Activated CD4-positive, alpha-beta T cell treated with anti-CD3 and anti-CD28 coated beads for 36 hours (primary cell): ENCODE data around the gene SAP30BP. TPM values are rescaled to one million over a fixed set of nuclear protein-coding genes. Genes with fewer than 3 reads are reported as not detected.
"Not testable (repeated sequence)": the region's sequence is repeated elsewhere in the genome, so short reads cannot be mapped to it uniquely, and the experiment has no call there.

ENCODE experiments used
- ATAC-seq: fragments of 200-7000 bp; cut with Tn5 transposase; one replicate; pipeline ENCODE4 v1.10.0; 2021; ENCODE audit warnings: mild to moderate bottlenecking, moderate library complexity
- CTCF ChIA-PET: fragments of 350-600 bp; sonication (Branson Sonifier 250); formaldehyde crosslinking; loops from one replicate; lab custom pipeline; 2021; ENCODE audit warnings: antibody characterized with exemption; lab: Charles Lee
- POLR2A ChIA-PET: fragments of 350-600 bp; sonication (Branson Sonifier 250); formaldehyde crosslinking; loops from one replicate; lab custom pipeline; 2021; ENCODE audit warnings: antibody characterized with exemption, inconsistent platforms; lab: Charles Lee
- DNase-seq: peaks from one replicate; pipeline ENCODE4 v3.0.0-alpha.2; 2020
- H3K27ac Mint-ChIP-seq: one replicate; pipeline ENCODE4 v1.8.0; 2021; ENCODE audit warnings: mixed read lengths
- H3K27me3 Mint-ChIP-seq: one replicate; pipeline ENCODE4 v1.8.0; 2021; ENCODE audit warnings: mixed read lengths
- H3K36me3 Mint-ChIP-seq: one replicate; pipeline ENCODE4 v1.8.0; 2021; ENCODE audit warnings: low read depth, mixed read lengths
- H3K4me1 Mint-ChIP-seq: one replicate; pipeline ENCODE4 v1.8.0; 2021; ENCODE audit warnings: mixed read lengths
- H3K4me3 Mint-ChIP-seq: one replicate; pipeline ENCODE4 v1.8.0; 2021; ENCODE audit warnings: mild to moderate bottlenecking, moderate library complexity, mixed read lengths
- H3K9me3 Mint-ChIP-seq: one replicate; pipeline ENCODE4 v1.8.0; 2021; ENCODE audit warnings: low read depth, mixed read lengths
- intact Hi-C, 2 experiments: fragments of 100-400 bp; cut with DNase I in 1 of 2; cut with micrococcal nuclease in 1 of 2; formaldehyde crosslinking; loops; one replicate each; pipeline versions ENCODE4 v1.14.2 to v1.15.1; 2022 to 2024; cut with DNase I, micrococcal nuclease
- total RNA-seq, 2 experiments: library from RNA; stranded (reverse); gene quantifications; one replicate each; pipeline ENCODE4 v1.2.3, GENCODE V29; 2021

Gene SAP30BP
- total RNA-seq, 2 experiments from 2014 or later, result 87.8 to 100.0 TPM

DNA sequence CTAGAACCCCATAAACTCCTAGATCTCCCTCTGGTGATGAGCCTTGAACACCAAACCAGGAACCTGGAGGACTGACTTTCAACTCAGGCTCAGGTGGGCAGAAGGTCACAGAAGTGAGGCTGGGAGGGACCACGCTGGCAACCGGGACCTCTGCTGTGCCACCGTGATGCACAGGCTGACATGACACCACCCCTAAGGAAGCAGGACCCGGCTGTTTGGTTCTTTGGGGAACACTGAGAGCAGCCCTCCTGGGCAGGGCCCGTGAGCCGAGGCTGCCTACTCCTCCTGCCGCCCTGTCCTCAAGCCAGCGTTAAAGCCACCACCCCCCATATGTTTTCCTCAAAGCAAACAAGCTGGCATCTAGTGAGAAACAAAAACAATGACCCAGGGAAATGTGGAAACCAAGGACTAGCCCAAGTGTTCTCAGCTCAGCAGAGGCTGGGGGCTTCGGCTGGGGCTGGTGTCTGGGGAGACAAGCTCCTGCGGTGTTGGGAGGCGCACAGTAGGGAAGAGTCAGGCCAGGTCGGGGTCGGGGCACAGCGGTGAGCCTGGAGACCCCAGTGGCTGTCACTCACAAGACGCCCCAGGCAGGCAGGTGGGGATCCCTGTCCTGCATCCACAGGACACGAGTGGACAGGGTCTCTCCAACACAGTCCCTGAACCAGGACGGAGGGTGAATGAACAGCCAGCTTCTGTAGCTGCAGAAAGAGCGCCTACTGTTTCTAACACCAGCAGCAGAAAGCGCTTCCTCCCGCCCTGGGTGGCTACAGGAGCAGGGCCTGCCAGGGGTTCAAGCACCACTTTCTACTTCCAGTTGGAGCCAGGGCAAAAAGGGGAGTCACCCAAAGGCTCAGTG, 32.2 kb upstream of the SAP30BP start:
- H3K27ac Mint-ChIP-seq, result no peak overlapping the region
- H3K27me3 Mint-ChIP-seq, result no peaks in the 10 kb centered on the region
- no peaks in the 10 kb centered on the region for H3K36me3 Mint-ChIP-seq
- CTCF ChIA-PET, result interaction anchor here (0.8 to 10.5 kb wide), 6 partner anchors 11 to 362 kb away, joined by 3 to 242 read pairs (median 18); a partner anchor contains a TSS
- intact Hi-C loops, result no loop called here
- ATAC-seq (no peak), DNase-seq (no peak)
- H3K4me1 Mint-ChIP-seq, result peaks cover 5% of the 10 kb centered on the region
- no peak overlapping the region for H3K4me3 Mint-ChIP-seq
- POLR2A ChIA-PET, result no interaction called here
- H3K9me3 Mint-ChIP-seq, result no peaks in the 10 kb centered on the region

- CTCF ChIA-PET, result interaction anchor here (10.5 kb wide), 1 partner anchor 112 kb away, joined by 242 read pairs; no protein-coding TSS in a partner anchor
- intact Hi-C loops, result no loop called here
- H3K4me3 Mint-ChIP-seq, result no peak overlapping the region
These were observed 31.4 kb upstream of the SAP30BP start for GRCh38 chr17:75635610-75636202.

DNA sequence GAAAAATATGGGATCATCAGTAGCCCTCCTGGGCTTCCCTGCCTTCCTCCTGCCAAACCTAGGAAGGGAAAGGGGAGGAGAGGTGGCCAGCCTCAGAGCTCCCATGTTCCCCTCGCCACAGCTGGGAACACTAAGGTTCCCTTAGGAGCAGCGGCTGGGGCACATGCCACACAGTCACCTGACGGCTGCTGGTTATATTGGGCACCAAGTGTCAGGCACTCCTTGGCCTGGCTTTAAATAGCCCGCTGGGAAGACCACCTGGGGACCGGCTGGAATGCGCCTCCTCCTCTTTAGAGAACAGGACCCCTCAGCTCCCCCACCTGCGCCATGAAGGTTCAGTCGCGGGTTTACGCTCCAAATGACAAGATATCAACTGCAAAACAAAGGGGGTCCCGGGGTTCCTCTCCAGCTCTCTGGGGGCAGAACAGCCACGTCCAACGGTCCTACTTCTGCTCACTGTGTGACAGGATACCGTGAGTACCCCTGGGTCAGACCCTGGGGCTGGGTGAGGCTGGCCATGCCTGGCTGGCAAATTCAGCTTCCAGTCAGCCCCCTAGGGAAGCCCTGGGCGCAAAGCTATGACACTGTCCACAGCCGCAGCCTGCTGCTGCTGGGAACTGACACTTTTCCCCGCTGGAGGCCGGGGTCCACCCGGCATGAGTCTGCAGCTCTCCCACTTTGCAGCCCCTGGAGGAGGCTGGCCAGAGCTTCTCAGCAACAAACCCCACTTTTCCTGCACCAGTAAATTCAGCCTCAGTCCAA, 30.6 kb upstream of the SAP30BP start:
- POLR2A ChIA-PET, result no interaction called here
- H3K36me3 Mint-ChIP-seq, result no peaks in the 10 kb centered on the region

More at GRCh38 chr17:75635610-75636202, 31.4 kb upstream of the SAP30BP start:
- Mint-ChIP-seq H3K4me1 (peaks cover 5% of the 10 kb centered on the region), H3K27me3 (no peaks in the 10 kb centered on the region), H3K36me3 (no peaks in the 10 kb centered on the region), H3K27ac (no peak overlapping the region), H3K9me3 (no peaks in the 10 kb centered on the region)
- POLR2A ChIA-PET, result no interaction called here
- DNase-seq, result no peak
- ATAC-seq, result no peak

DNA sequence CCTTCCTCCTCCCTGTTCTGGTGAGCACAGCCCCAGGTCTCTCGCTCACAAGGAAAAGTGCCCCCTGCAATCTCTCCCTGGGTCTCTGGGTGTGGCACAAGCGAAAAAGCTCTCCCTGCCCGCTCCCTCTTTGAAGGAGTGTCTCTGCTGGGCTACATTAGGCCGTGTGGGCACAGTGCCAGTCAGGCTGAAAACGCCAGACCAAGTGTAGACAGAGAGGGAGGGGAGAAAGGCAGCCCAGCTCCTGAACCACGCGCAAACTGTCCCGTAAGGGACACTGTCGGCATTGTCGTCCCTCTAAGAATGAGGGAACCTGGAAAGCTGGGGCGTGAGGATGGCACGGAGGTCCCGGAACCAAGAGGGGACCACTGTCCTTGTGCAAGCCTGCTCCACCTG, 30.0 kb upstream of the SAP30BP start:
- intact Hi-C loops, result no loop called here
- CTCF ChIA-PET, result interaction anchor here (0.7 to 10.5 kb wide), 4 partner anchors 8 to 111 kb away, joined by 3 to 242 read pairs (median 6); a partner anchor contains a TSS
- POLR2A ChIA-PET, result no interaction called here
- no peak for DNase-seq
- no peak for ATAC-seq
- no peaks in the 10 kb centered on the region for H3K36me3 Mint-ChIP-seq
- H3K4me1 Mint-ChIP-seq, result peaks cover 5% of the 10 kb centered on the region
- H3K9me3 Mint-ChIP-seq, result no peaks in the 10 kb centered on the region
- H3K27ac Mint-ChIP-seq, result no peak overlapping the region
- H3K27me3 Mint-ChIP-seq, result no peaks in the 10 kb centered on the region
- H3K4me3 Mint-ChIP-seq, result no peak overlapping the region

More for the DNA sequence above, 30.6 kb upstream of the SAP30BP start:
- H3K4me1 Mint-ChIP-seq, result peaks cover 5% of the 10 kb centered on the region
- ATAC-seq (no peak), DNase-seq (no peak)
- intact Hi-C loops, result no loop called here
- no peak overlapping the region for H3K4me3 Mint-ChIP-seq
- no peaks in the 10 kb centered on the region for H3K9me3 Mint-ChIP-seq
- H3K27ac Mint-ChIP-seq, result no peak overlapping the region
- CTCF ChIA-PET, result interaction anchor here (0.7 to 10.5 kb wide), 5 partner anchors 9 to 111 kb away, joined by 3 to 242 read pairs (median 4); a partner anchor contains a TSS
- no peaks in the 10 kb centered on the region for H3K27me3 Mint-ChIP-seq

- H3K36me3 Mint-ChIP-seq, result no peaks in the 10 kb centered on the region
- ATAC-seq, result no peak
- intact Hi-C loops, result no loop called here
- no peak overlapping the region for H3K4me3 Mint-ChIP-seq
- CTCF ChIA-PET, result interaction anchor here (0.7 to 10.5 kb wide), 3 partner anchors 16 to 110 kb away, joined by 3 to 242 read pairs (median 8); no protein-coding TSS in a partner anchor
- peaks cover 5% of the 10 kb centered on the region for H3K4me1 Mint-ChIP-seq
- no peak overlapping the region for H3K27ac Mint-ChIP-seq
- H3K27me3 Mint-ChIP-seq, result no peaks in the 10 kb centered on the region
- POLR2A ChIA-PET, result no interaction called here
- DNase-seq, result no peak
- H3K9me3 Mint-ChIP-seq, result no peaks in the 10 kb centered on the region
These were observed 29.6 kb upstream of the SAP30BP start for GRCh38 chr17:75637551-75637950.

GRCh38 chr17:75638039-75638438, 29.1 kb upstream of the SAP30BP start:
- intact Hi-C loops, DNase-seq, ATAC-seq, H3K4me1 Mint-ChIP-seq, H3K9me3 Mint-ChIP-seq, H3K27ac Mint-ChIP-seq, H3K27me3 Mint-ChIP-seq, H3K4me3 Mint-ChIP-seq, H3K36me3 Mint-ChIP-seq: not testable (repeated sequence)
- ChIA-PET POLR2A (interaction anchor here (0.7 kb wide), 1 partner anchor 103 kb away, joined by 4 read pairs; no protein-coding TSS in a partner anchor), CTCF (interaction anchor here (0.8 to 10.5 kb wide), 3 partner anchors 16 to 110 kb away, joined by 4 to 242 read pairs (median 8); no protein-coding TSS in a partner anchor)

DNA sequence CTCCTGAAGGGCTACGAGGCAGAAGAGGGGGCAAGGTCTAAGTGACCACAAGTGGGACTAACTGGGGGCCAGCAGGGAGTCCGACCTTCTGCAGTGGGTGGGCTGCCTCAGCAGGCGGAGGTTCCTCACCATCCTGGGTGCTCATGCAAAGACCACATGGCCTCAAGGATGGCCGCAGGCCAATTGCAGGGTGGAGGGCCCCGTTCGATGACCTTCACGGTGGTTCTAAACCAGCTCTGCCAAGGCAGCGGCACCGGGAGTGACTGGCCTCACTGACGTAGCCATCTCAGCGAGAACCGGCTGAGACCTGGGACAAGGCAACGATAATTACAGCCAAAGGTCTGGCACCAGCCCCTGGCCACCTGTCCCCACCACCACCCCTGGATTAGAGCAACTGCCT, 28.2 kb upstream of the SAP30BP start:
- CTCF ChIA-PET, result interaction anchor here (0.6 to 2.3 kb wide), 3 partner anchors 15 to 208 kb away, joined by 3 to 8 read pairs (median 3); no protein-coding TSS in a partner anchor
- intact Hi-C loops, result no loop called here
- Mint-ChIP-seq H3K36me3 (peaks cover 2% of the 10 kb centered on the region), H3K4me3 (no peak overlapping the region), H3K4me1 (peaks cover 1% of the 10 kb centered on the region), H3K27ac (no peak overlapping the region), H3K9me3 (no peaks in the 10 kb centered on the region), H3K27me3 (no peaks in the 10 kb centered on the region)
- DNase-seq (no peak), ATAC-seq (no peak)
- POLR2A ChIA-PET, result no interaction called here

GRCh38 chr17:75639327-75639726, 27.8 kb upstream of the SAP30BP start:
- no peak overlapping the region for H3K4me3 Mint-ChIP-seq
- H3K36me3 Mint-ChIP-seq, result peaks cover 2% of the 10 kb centered on the region
- DNase-seq, result no peak
- intact Hi-C loops, result no loop called here
- ChIA-PET POLR2A (no interaction called here), CTCF (interaction anchor here (0.6 kb wide), 1 partner anchor 109 kb away, joined by 3 read pairs; no protein-coding TSS in a partner anchor)
- no peaks in the 10 kb centered on the region for H3K9me3 Mint-ChIP-seq
- H3K27me3 Mint-ChIP-seq, result no peaks in the 10 kb centered on the region
- no peak for ATAC-seq
- no peaks in the 10 kb centered on the region for H3K4me1 Mint-ChIP-seq
- no peak overlapping the region for H3K27ac Mint-ChIP-seq

GRCh38 chr17:75639771-75640555, 27.2 kb upstream of the SAP30BP start:
- DNase-seq (no peak), ATAC-seq (no peak)

DNA sequence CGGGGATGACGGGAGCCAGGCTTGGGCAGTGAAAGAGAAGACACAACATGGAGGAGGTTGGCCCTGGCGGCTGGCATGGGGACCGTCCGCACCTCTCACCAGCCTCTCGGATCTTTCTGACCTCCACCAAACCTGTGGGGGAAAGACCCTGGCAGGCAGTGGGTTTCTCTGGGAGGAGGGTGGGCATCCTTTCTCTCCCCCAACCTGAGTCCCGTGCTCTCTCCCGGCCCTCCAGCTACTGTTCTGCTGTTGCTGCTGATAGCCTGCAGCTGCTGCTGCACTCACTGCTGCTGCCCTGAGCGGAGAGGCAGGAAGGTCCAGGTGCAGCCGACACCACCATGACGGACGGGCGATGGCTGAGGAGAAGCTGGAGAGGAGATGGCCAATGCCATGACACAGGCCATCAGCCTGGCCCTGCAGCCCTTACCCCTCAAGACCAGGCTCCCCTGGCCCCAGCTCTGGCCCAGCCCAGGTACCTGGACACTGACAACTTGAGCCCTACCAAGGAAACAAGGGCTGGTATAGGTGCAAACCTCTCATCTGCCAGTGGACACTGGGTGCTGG, 26.5 kb upstream of the SAP30BP start:
- H3K4me1 Mint-ChIP-seq, result no peaks in the 10 kb centered on the region
- peaks cover 2% of the 10 kb centered on the region for H3K36me3 Mint-ChIP-seq
- no peak for DNase-seq
- no peak for ATAC-seq
- H3K4me3 Mint-ChIP-seq, result no peak overlapping the region
- ChIA-PET CTCF (interaction anchor here (1.0 to 6.6 kb wide), 3 partner anchors 11 to 108 kb away, joined by 3 to 38 read pairs (median 11); no protein-coding TSS in a partner anchor), POLR2A (no interaction called here)
- H3K27ac Mint-ChIP-seq, result no peak overlapping the region
- H3K9me3 Mint-ChIP-seq, result no peaks in the 10 kb centered on the region
- no peaks in the 10 kb centered on the region for H3K27me3 Mint-ChIP-seq
- intact Hi-C loops, result no loop called here

More at GRCh38 chr17:75639771-75640555, 27.2 kb upstream of the SAP30BP start:
- H3K27ac Mint-ChIP-seq, result no peak overlapping the region
- no peaks in the 10 kb centered on the region for H3K4me1 Mint-ChIP-seq
- H3K36me3 Mint-ChIP-seq, result peaks cover 2% of the 10 kb centered on the region
- H3K27me3 Mint-ChIP-seq, result no peaks in the 10 kb centered on the region
- H3K4me3 Mint-ChIP-seq, result no peak overlapping the region
- POLR2A ChIA-PET, result no interaction called here
- CTCF ChIA-PET, result interaction anchor here (0.6 kb wide), 1 partner anchor 108 kb away, joined by 3 read pairs; no protein-coding TSS in a partner anchor
- intact Hi-C loops, result no loop called here
- H3K9me3 Mint-ChIP-seq, result no peaks in the 10 kb centered on the region
